Transverse colon (tissue), 4 donors: ENCODE data around the gene HDAC4. TPM values are rescaled to one million over a fixed set of nuclear protein-coding genes. Genes with fewer than 3 reads are reported as not detected.

Experiments
- DNase-seq: peaks from one replicate; pipeline ENCODE4 v3.0.0-alpha.2; 2019
- H3K27ac ChIP-seq, 4 donors: fragments of 200-600 bp; sonication (generic); 2 replicates each; pipeline ENCODE4 v1.5.1; 2016 to 2018; ENCODE audit warnings: inconsistent platforms in 4 of 4
- H3K27me3 ChIP-seq: fragments of 200-600 bp; sonication (generic); 2 replicates; pipeline ENCODE4 v1.5.1; 2017; ENCODE audit warnings: inconsistent platforms
- H3K36me3 ChIP-seq, 4 donors: fragments of 200-600 bp; sonication (generic); 2 replicates each; pipeline ENCODE4 v1.5.1; 2017 to 2019; ENCODE audit warnings: inconsistent platforms in 4 of 4
- H3K4me1 ChIP-seq, 4 donors: fragments of 200-600 bp; sonication (generic); 2 replicates each; pipeline ENCODE4 v1.5.1; 2017 to 2020; ENCODE audit warnings: inconsistent platforms in 4 of 4
- H3K4me3 ChIP-seq, 4 donors: fragments of 200-600 bp; sonication (generic); 1 replicate in 1 of 4; 2 replicates in 3 of 4; pipeline versions ENCODE4 v1.5.1 to v1.6.1; 2017 to 2019; ENCODE audit warnings: inconsistent platforms in 4 of 4
- H3K9me3 ChIP-seq, 2 donors: fragments of 200-600 bp; sonication (generic); 2 replicates each; pipeline ENCODE4 v1.5.1; 2017 to 2019; ENCODE audit warnings: inconsistent platforms in 2 of 2
- CTCF ChIP-seq, 5 experiments: fragments of 200-600 bp in 3 of 5; fragments of 450-650 bp in 2 of 5; sonication (generic) in 3 of 5; IDR thresholded peaks; 1 replicate in 2 of 5; 2 replicates in 3 of 5; pipeline ENCODE4 v1.5.1; 2016 to 2017; ENCODE audit warnings: antibody characterized with exemption in 5 of 5, inconsistent platforms in 3 of 5, mild to moderate bottlenecking in 2 of 5, moderate library complexity in 1 of 5
- EP300 ChIP-seq: sonication (generic); formaldehyde crosslinking; IDR thresholded peaks from one replicate; pipeline ENCODE4 v1.6.1; 2017; ENCODE audit warnings: antibody characterized with exemption, low read depth
- POLR2A ChIP-seq: fragments of 450-650 bp; IDR thresholded peaks from one replicate; pipeline ENCODE4 v1.6.1; 2016; ENCODE audit warnings: antibody characterized with exemption, mild to moderate bottlenecking, moderate library complexity
- POLR2AphosphoS5 ChIP-seq, 3 donors: sonication (generic); formaldehyde crosslinking; IDR thresholded peaks; one replicate each; pipeline ENCODE4 v1.6.1; 2016; ENCODE audit warnings: antibody characterized with exemption in 3 of 3
- WGBS, 2 donors: methylation state at CpG; one replicate each; pipeline ENCODE4 v1.1.5; 2018; ENCODE audit warnings: low coverage in 1 of 2; 5-methylcytosine and 5-hydroxymethylcytosine counted together
- in situ Hi-C, 4 donors: fragments of 200-750 bp; cut with MboI; loops; one replicate each; pipeline versions ENCODE4 v1.15.0 to v1.15.1; 2017; ENCODE audit warnings: low sequenced_read_pairs in 3 of 4, low pct_ligation_motif_present in 1 of 4, low pct_unique_long_range_greater_than_20kb in 1 of 4
- intact Hi-C: fragments of 100-400 bp; cut with DNase I; formaldehyde crosslinking; loops from one replicate; pipeline ENCODE4 v1.15.1; 2023; ENCODE audit warnings: low total_unique reads
- total RNA-seq, 4 donors: library from RNA; depleted of rRNA; stranded (reverse); fragments of >200 nt; gene quantifications; one replicate each; pipeline ENCODE4 v1.1.0, GENCODE V29; 2016

The HDAC4 gene
- total RNA-seq, 4 donors from 2014 or later = 33.9 to 192 (median 112) TPM

- 68% methylated on average over 16 of the region's 16 CpGs; no CpG with 5 or more reads in 1 of the 2 donors for WGBS, 2 donors
- Histone ChIP-seq H3K9me3 (no peaks in the 10 kb centered on the region), H3K4me3 (peak overlapping the region in 2 of 4 donors; percentile 8 to 13), H3K4me1 (peaks cover 25 to 69% (median 38%) of the 10 kb centered on the region in 4 donors), H3K27ac (peak overlapping the region; percentile 71 to 82 (median 79)), H3K27me3 (no peaks in the 10 kb centered on the region), H3K36me3 (no peaks in the 10 kb centered on the region)
- DNase-seq = peak; percentile 36
- TF ChIP-seq POLR2AphosphoS5 (IDR thresholded peaks at IDR 0.05) = no peak
- TF ChIP-seq CTCF (IDR thresholded peaks at IDR 0.05) = no peak
- no peak for TF ChIP-seq EP300
- no peak for TF ChIP-seq POLR2A
- intact Hi-C loops = no loop called here
- in situ Hi-C loops = loop anchor here in 1 of 4 donors (25.0 kb wide), 1 partner anchor 613 kb away; no protein-coding TSS in a partner anchor
These were observed 126.3 kb downstream of the HDAC4 start for GRCh38 chr2:239274391-239275043.

- Histone ChIP-seq H3K27me3 (no peaks in the 10 kb centered on the region), H3K27ac (peak overlapping the region; percentile 71 to 82 (median 79)), H3K4me3 (no peak overlapping the region), H3K9me3 (no peaks in the 10 kb centered on the region), H3K36me3 (no peaks in the 10 kb centered on the region), H3K4me1 (peaks cover 31 to 71% (median 42%) of the 10 kb centered on the region in 4 donors)
- TF ChIP-seq POLR2A = no peak
- DNase-seq = peak; percentile 25
- intact Hi-C loops (no loop called here), in situ Hi-C loops (loop anchor here in 1 of 4 donors (25.0 kb wide), 1 partner anchor 614 kb away; no protein-coding TSS in a partner anchor)
- 80 to 86% methylated on average over 11 to 23 of the region's 23 CpGs for WGBS, 2 donors
These were observed 127.3 kb downstream of the HDAC4 start for GRCh38 chr2:239273280-239274234.

- peaks cover 40 to 80% (median 50%) of the 10 kb centered on the region in 4 donors for H3K4me1 ChIP-seq
- no peak for TF ChIP-seq CTCF (IDR thresholded peaks at IDR 0.05)
- TF ChIP-seq EP300 = no peak
- no peak for TF ChIP-seq POLR2A
- H3K36me3 ChIP-seq = no peaks in the 10 kb centered on the region
- H3K27me3 ChIP-seq = no peaks in the 10 kb centered on the region
- DNase-seq = peak; percentile 6
- H3K4me3 ChIP-seq = no peak overlapping the region
- intact Hi-C loops = no loop called here
- H3K27ac ChIP-seq = peak overlapping the region in 1 of 4 donors; percentile 21
- whole genome bisulfite sequencing, 2 donors = 94% methylated on average over 9 of the region's 9 CpGs; no CpG with 5 or more reads in 1 of the 2 donors
- in situ Hi-C loops = loop anchor here in 1 of 4 donors (25.0 kb wide), 1 partner anchor 615 kb away; no protein-coding TSS in a partner anchor
- H3K9me3 ChIP-seq = no peaks in the 10 kb centered on the region
These were observed 128.2 kb downstream of the HDAC4 start for GRCh38 chr2:239272626-239273025.

GRCh38 chr2:239271882-239272281 is 128.9 kb downstream of the HDAC4 start:
- TF ChIP-seq EP300 (no peak), POLR2AphosphoS5 (IDR thresholded peaks at IDR 0.05) (no peak), POLR2A (no peak), CTCF (IDR thresholded peaks at IDR 0.05) (no peak)
- 0 to 66% methylated on average over 1 to 5 of the region's 5 CpGs for WGBS, 2 donors
- no peaks in the 10 kb centered on the region for H3K9me3 ChIP-seq
- in situ Hi-C loops = loop anchor here in 1 of 4 donors (25.0 kb wide), 1 partner anchor 615 kb away; no protein-coding TSS in a partner anchor
- DNase-seq = no peak
- intact Hi-C loops = no loop called here
- no peaks in the 10 kb centered on the region for H3K36me3 ChIP-seq
- peaks cover 47 to 85% (median 56%) of the 10 kb centered on the region in 4 donors for H3K4me1 ChIP-seq
- H3K27me3 ChIP-seq = no peaks in the 10 kb centered on the region
- H3K4me3 ChIP-seq = no peak overlapping the region
- H3K27ac ChIP-seq = peak overlapping the region in 3 of 4 donors; percentile 2 to 35 (median 21)
